AG08395 (cell line): ENCODE data around the gene RPGR.

Experiments used
- DNase-seq: peaks from one replicate; pipeline ENCODE4 v3.0.0; 2012; ENCODE audit warnings: mixed read lengths, low spot score

RPGR gene

DNA sequence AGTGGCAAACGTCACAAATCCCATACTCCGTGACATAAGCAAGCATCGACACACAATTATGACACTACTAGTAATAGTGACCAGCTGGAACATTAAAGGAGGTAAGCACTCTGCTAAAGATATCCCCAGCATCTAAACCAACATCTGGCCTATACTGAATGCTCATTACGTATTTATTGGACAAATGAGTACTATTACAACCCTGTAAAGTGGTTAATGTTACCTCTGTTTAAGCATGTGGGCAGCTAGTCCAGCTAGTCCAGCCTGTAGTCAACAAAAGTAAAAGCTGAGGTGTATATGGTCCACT lies 419 bp upstream of the RPGR start:
- no peak for DNase-seq

GRCh38 chrX:38326086-38326485 lies 1.2 kb downstream of the RPGR start:
- no peak for DNase-seq

DNA sequence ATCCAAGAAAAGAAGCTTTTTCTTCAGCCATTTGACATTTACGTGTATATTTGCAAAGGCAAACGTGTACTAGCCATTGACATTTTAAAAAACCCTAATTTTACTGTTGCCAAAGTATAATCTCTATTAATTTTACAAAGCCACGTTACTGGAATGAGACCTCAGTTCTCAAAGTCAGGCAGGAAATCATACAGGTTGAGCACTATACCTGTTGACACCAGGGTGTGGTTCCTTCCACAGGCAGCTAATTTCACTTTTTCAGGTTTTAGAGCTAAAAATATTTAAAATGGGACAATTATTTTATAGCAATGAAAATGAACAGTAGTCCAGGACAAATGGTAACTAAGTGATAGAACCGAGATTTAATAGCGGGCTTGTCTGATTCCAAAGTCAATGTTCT lies 6.5 kb downstream of the RPGR start:
- no peak for DNase-seq

DNA sequence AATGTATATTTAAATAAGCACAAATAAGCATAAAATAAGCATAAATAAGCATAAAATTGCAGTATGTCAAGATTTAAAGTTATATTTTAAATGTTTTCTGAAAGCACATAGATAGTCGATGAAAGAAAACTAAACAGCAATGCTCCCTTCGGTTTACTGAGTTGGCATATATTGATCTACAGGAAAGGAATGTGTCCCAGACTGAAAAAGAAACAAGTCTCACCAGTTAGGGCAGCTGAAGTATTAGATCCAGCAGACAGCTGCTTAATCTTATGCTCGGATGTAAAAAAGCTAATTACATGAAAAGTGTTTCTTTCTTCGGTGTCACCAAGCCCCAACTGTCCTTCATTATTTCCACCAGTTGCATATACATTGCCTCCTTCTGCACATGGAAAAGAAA lies 8.7 kb downstream of the RPGR start:
- DNase-seq, result no peak

GRCh38 chrX:38318196-38318595 lies 9.1 kb downstream of the RPGR start:
- DNase-seq, result no peak

DNA sequence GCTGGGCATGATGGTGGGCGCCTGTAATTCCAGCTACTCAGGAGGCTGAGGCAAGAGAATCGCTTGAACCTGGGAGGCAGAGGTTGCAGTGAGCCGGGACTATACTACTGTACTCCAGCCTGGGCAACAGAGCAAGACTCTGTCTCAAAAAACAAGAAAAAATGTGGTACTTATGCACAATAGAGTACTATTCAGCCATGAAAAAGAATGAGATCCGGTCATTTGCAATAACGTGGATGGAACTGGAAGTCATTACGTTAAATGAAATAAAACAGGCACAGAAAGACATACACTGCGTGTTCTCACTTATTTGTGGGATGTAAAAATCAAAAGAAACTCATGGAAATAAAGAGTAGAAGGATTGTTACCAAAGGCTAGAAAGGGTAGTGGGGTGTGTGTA lies 12.1 kb downstream of the RPGR start:
- DNase-seq, result no peak

- DNase-seq, result no peak
Observed at GRCh38 chrX:38313190-38313589, 14.1 kb downstream of the RPGR start.

DNA sequence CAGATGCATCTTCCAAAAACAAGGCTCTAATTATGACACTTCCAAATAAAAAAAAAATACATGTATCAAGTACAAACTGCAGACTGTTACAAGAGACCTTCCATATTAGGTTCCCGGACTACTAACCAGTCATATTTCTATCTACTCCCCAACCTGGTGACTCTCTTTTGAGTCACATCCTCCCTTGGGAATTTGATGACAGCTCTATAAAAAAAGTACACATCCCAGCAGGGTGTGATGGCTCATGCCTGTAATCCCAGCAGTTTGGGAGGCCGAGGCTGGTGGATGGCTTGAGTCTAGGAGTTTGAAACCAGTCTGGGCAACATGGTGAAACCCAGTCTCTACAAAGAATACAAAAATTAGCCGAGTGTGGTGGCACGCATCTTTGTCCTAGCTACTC lies 14.9 kb downstream of the RPGR start:
- peak; percentile 60 for DNase-seq

- DNase-seq, result no peak
Observed at GRCh38 chrX:38311743-38312142, 15.6 kb downstream of the RPGR start.

- DNase-seq, result no peak
Observed at GRCh38 chrX:38305971-38306370, 21.3 kb downstream of the RPGR start.

DNA sequence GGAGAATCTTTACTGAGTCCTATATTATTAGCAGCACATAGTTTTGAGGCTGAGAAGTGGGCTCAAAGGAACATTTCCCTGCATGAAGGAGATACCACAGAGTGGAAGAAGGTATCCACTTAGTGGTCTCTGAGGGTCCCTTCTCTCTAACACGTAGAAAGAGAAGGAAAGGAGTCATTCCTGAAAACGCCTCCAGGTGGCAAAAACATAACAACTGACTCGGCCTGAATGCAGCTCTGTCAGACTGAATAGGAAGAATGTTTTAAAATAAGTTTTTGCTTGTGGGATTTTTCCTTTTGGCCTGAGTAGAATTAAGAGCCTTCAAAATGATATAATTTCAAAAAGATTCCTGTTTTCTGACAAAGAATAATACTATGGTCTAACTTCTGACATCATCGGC lies 23.3 kb downstream of the RPGR start:
- no peak for DNase-seq

DNA sequence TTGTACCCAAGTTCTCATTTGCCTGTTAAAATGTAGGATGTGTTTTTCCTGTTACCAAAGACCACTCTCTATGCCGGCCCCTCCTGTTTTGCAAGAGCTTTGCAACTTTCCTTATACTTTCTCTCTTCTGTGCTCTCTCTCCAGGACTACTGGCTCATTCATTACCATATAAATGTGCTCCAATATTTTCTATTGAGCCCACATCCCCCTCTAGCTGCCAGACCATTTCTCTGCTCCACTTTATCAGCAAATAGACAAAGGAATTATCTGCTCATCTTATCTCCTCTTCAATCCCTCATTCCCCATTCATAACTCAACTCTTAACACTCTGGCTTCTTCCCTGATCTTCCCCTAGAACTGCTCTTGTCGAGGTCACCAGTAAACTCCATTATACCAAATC lies 33.6 kb downstream of the RPGR start:
- no peak for DNase-seq

GRCh38 chrX:38287674-38288073 lies 39.6 kb downstream of the RPGR start:
- no peak for DNase-seq

DNA sequence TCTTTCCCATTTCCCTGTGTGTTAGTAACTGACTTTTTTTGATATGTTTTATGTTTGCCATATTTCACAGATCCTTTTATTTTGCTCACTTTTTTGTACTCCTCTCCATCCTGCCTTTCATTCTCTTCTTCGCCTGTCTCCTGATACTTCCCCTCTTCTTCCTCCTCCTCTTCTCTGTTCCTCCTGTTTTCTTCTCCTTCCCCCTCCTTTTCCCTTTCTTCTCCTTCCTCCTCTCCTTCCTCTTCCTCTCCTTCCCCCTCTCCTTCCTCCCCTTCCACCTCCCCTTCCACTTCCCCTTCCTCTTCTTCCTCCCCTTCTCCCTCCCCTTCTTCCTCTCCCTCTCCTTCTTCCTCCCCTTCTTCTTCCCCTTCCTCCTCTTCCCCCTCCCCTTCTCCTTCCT lies 41.7 kb downstream of the RPGR start:
- DNase-seq, result no peak

DNA sequence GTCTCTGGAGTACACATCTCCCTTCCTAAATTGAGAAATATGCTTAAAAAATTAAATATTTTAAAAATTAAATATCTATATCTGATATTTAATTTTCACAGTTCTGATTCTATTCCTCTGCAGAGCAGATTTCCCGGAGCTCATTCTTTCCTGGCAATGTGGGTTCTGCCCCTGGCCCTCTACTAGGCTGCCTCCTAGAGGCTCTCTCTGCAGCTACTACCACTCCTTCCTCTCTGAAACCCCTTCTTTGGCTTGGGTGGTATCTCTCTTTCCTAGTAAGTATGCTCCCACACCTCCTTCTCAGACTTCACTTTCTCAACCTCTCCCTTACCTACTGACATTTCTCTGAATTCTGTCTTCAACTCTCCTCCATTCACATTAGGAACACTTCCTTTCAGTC lies 45.3 kb downstream of the RPGR start:
- DNase-seq, result peak; percentile 19

DNA sequence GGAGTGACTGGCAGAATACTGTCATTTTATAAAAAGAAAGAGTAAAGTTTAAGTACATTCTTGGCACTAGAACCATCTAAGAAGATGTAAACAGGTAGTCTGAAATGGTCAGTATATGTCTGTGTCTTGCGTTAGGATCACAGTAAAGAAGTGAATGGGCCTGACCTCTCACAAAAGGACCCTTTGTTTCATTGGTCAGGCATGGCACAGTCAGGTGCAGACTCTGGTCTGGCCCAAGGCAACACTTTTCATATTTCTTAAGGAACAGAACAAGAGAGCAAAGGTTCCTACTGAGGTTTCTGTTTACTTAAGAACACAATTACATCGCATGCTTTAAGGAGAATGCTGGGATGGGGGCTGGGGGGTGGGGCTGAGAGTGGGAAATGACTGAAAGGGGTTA lies 48.1 kb downstream of the RPGR start:
- no peak for DNase-seq

DNA sequence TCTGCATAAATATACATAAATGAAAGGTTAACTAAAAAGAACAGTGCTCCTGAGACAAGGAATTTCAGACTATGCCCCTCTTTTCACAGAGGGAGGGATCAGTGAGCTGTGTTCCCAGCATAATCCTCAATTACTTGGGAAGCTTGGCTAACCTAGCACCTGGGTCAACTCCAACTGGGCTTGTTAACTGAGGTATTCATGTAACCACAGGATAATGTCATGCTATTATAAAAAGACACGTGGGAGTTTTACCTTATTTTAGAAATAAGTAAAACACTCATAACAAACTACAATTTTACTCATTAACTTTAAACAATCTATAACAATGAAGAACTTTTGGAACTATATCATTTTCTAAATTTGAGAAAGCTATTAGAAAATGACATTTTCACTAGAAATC lies 48.6 kb downstream of the RPGR start:
- DNase-seq, result no peak

GRCh38 chrX:38277802-38278201 lies 49.5 kb downstream of the RPGR start:
- no peak for DNase-seq

DNA sequence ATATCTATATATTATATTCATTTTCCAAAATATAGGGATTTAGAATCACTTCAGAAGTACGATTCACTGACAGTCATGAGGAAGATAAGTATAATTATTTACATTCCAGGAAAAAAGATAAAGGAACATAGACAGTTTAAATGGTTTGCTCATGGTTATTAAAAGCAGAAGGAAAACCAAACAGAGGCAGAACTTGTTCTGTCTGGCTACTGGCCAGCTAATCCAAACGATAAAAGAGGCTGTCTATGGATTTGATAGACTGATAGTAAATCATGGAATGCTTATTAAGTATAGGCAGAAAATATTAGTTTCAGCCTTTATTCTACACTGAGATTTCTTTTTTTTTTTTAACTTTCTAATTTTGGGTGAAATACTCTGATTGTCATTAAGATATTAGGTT lies 50.2 kb downstream of the RPGR start:
- DNase-seq, result no peak

DNA sequence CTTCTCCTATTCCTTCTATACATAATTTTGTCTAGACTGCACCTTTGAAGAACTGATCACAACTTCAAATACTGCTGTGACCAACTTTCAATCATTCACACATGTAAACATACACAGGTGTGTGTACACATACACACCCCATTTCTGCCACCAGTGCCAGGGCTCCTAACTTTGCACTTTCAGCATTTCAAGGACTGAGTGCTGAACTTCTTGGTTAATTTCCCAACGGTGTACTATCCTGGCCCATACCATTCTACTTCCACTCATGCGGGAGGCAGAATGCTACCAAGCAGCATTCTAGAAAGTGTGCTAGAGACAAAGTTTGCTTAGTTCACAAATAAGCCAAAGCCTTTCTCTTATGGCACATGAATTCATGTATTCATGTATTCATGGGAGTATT lies 51.2 kb downstream of the RPGR start:
- no peak for DNase-seq

DNA sequence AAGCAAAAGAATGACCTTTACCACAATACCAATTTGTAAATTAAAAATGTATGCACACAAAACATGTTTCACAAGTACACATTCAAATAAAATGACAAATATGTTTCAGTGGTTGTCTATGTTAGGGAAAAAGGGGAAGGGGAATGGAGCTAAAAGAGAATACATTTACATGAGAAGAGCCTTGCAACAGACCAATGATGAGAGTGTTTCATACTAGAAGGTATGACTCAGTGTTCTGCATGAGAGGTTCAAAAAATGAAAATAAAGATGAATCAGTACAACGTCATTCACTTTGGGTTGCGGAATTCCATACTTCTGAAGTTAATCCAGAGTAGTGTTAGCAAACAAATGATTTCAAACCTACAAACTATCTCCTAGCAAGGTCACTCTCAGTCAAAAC lies 51.7 kb downstream of the RPGR start:
- peak; percentile 52 for DNase-seq

GRCh38 chrX:38273453-38273852 lies 53.9 kb downstream of the RPGR start:
- no peak for DNase-seq

- peak; percentile 2 for DNase-seq
Observed at GRCh38 chrX:38271154-38271716, 56.1 kb downstream of the RPGR start.

DNA sequence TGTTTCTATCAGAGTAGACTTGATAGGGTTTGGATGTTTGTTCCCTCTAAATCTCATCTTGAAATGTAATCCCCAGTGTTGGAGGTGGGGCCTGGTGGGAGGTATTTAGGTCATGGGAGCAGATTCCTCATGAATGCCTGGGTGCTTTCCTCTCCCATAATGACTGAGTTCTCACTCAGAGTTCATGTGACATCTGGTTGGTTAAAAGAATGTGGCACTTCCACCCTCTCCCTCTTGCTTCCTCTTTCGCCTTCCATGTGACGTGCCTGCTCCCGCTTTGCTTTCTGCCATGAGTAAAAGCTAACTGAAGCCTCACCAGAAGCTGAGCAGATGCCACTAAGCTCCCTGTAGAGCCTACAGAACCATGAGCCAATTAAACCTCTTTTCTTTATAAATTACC lies 59.3 kb downstream of the RPGR start:
- DNase-seq, result no peak
